GM06990 (cell line): ENCODE results near the gene TECPR1.

ENCODE experiments used
- DNase-seq: peaks from one replicate; pipeline ENCODE4 v3.0.0-alpha.2; 2011; ENCODE audit not compliant: insufficient read length; ENCODE audit errors: extremely low read depth
- H3K27me3 ChIP-seq: replicated peaks from 2 replicates; pipeline ENCODE4 v1.6.0; 2011; ENCODE audit warnings: low read length; ENCODE audit not compliant: control insufficient read depth, insufficient read depth
- H3K36me3 ChIP-seq: 2 replicates; pipeline ENCODE4 v1.5.1; 2011; ENCODE audit warnings: low read length; ENCODE audit not compliant: control insufficient read depth, insufficient read depth
- H3K4me3 ChIP-seq: replicated peaks from 2 replicates; pipeline ENCODE4 v1.5.1; 2011; ENCODE audit warnings: low read depth, mild to moderate bottlenecking, control low read depth, low read length
- CTCF ChIP-seq: IDR thresholded peaks from 2 replicates; pipeline ENCODE4 v1.5.1; 2011; ENCODE audit warnings: low read length, control low read depth, mild to moderate bottlenecking, inconsistent platforms; ENCODE audit not compliant: insufficient read depth, poor library complexity, severe bottlenecking

TECPR1 gene

GRCh38 chr7:98282703-98283102 lies 30.7 kb upstream of the TECPR1 start:
- no peak for TF ChIP-seq CTCF
- DNase-seq, result no peak
- Histone ChIP-seq H3K36me3 (peaks cover 1% of the 10 kb centered on the region), H3K4me3 (peak overlapping the region; percentile 74), H3K27me3 (no peaks in the 10 kb centered on the region)

GRCh38 chr7:98281757-98282606 lies 29.9 kb upstream of the TECPR1 start:
- TF ChIP-seq CTCF, result no peak
- DNase-seq, result no peak
- H3K27me3 ChIP-seq, result no peaks in the 10 kb centered on the region
- peak overlapping the region; percentile 74 for H3K4me3 ChIP-seq
- H3K36me3 ChIP-seq, result peaks cover 1% of the 10 kb centered on the region

- peak within 1 kb of the TSS; percentile 74 for H3K4me3 ChIP-seq
- no peaks in the 10 kb centered on the region for H3K27me3 ChIP-seq
- TF ChIP-seq CTCF, result peak; percentile 28
- peaks cover 1% of the 10 kb centered on the region for H3K36me3 ChIP-seq
- DNase-seq, result peak; percentile 91
These were observed 29.0 kb upstream of the TECPR1 start, which contains the start of gene BRI3 for GRCh38 chr7:98280791-98281756. BRI3 (plus strand) TSS chr7:98281686; CDS start chr7:98281796, 110 bp downstream.

- Histone ChIP-seq H3K4me3 (peak overlapping the region; percentile 68), H3K27me3 (no peaks in the 10 kb centered on the region), H3K36me3 (no peaks in the 10 kb centered on the region; the same call in 1 of the 2 replicates)
- no peak for TF ChIP-seq CTCF
- no peak for DNase-seq
These were observed 28.3 kb upstream of the TECPR1 start for GRCh38 chr7:98280296-98280695.

- Histone ChIP-seq H3K36me3 (no peaks in the 10 kb centered on the region), H3K27me3 (no peaks in the 10 kb centered on the region), H3K4me3 (no peak overlapping the region)
- no peak for DNase-seq
- TF ChIP-seq CTCF, result no peak
These were observed 26.9 kb upstream of the TECPR1 start for GRCh38 chr7:98278936-98279335.
